Stimulated activated CD4-positive, alpha-beta T cell treated with anti-CD3 and anti-CD28 coated beads, TNF-alpha, amount 100 ng/mL, for 48 hours (primary cell): ENCODE data around the gene MOBP.
A peak's percentile ranks its signal among the peaks of the same experiment; 100 is the strongest.
"Not testable (repeated sequence)": the region's sequence is repeated elsewhere in the genome, so short reads cannot be mapped to it uniquely, and the experiment has no call there.

Source experiments
- DNase-seq, 3 donors: peaks; one replicate each; pipeline ENCODE4 v3.0.0-alpha.2; 2020; ENCODE audit warnings: low read depth in 3 of 3

The MOBP gene

GRCh38 chr3:39467394-39468107 lies at the start of gene MOBP:
Gene MOBP (plus strand): TSS chr3:39467680. CDS start chr3:39502070, 34,390 bp downstream.
- no peak for DNase-seq

GRCh38 chr3:39418556-39419225 lies 48.8 kb upstream of the MOBP start:
- DNase-seq = not testable (repeated sequence)

- no peak for DNase-seq
Measured at GRCh38 chr3:39419742-39420315, 47.7 kb upstream of the MOBP start.

- no peak for DNase-seq
Measured at GRCh38 chr3:39420543-39420942, 46.9 kb upstream of the MOBP start.

GRCh38 chr3:39423436-39423970 lies 44.0 kb upstream of the MOBP start:
- no peak for DNase-seq

GRCh38 chr3:39426312-39426711 lies 41.2 kb upstream of the MOBP start:
- no peak for DNase-seq

GRCh38 chr3:39427506-39427905 lies 40.0 kb upstream of the MOBP start:
- no peak for DNase-seq

GRCh38 chr3:39428745-39429201 lies 38.7 kb upstream of the MOBP start:
- no peak for DNase-seq

GRCh38 chr3:39429466-39429865 lies 38.0 kb upstream of the MOBP start:
- no peak for DNase-seq

- no peak for DNase-seq
Measured at GRCh38 chr3:39432342-39432741, 35.1 kb upstream of the MOBP start.

GRCh38 chr3:39433642-39434041 lies 33.8 kb upstream of the MOBP start:
- DNase-seq = no peak

- no peak for DNase-seq
Measured at GRCh38 chr3:39434574-39434973, 32.9 kb upstream of the MOBP start.

GRCh38 chr3:39435006-39435748 lies 32.3 kb upstream of the MOBP start:
- DNase-seq = no peak

- DNase-seq = no peak
Measured at GRCh38 chr3:39438880-39439279, 28.6 kb upstream of the MOBP start.

GRCh38 chr3:39440316-39440715 lies 27.2 kb upstream of the MOBP start:
- DNase-seq = no peak

GRCh38 chr3:39443530-39443929 lies 23.9 kb upstream of the MOBP start:
- DNase-seq = no peak

GRCh38 chr3:39445927-39446326 lies 21.6 kb upstream of the MOBP start:
- DNase-seq = no peak

- no peak for DNase-seq
Measured at GRCh38 chr3:39446444-39446843, 21.0 kb upstream of the MOBP start.

GRCh38 chr3:39447637-39448483 lies 19.6 kb upstream of the MOBP start:
- peak; percentile 24 to 59 (median 48) for DNase-seq

GRCh38 chr3:39448506-39449233 lies 18.8 kb upstream of the MOBP start:
- no peak for DNase-seq
